BLaER1 (cell line): ENCODE data around the gene CACTIN.
"Not testable (repeated sequence)": the region's sequence is repeated elsewhere in the genome, so short reads cannot be mapped to it uniquely, and the experiment has no call there.

ENCODE experiments used
- H3K27ac ChIP-seq: shearing (Covaris generic); formaldehyde crosslinking; 2 replicates; pipeline ENCODE4 v1.8.1; 2022
- H3K27me3 ChIP-seq: shearing (Covaris generic); formaldehyde crosslinking; 2 replicates; pipeline ENCODE4 v1.8.1; 2022
- H3K36me3 ChIP-seq: shearing (Covaris generic); formaldehyde crosslinking; 2 replicates; pipeline ENCODE4 v1.8.1; 2022
- H3K4me1 ChIP-seq: shearing (Covaris generic); formaldehyde crosslinking; 2 replicates; pipeline ENCODE4 v1.8.1; 2022
- H3K4me2 ChIP-seq: shearing (Covaris generic); formaldehyde crosslinking; 2 replicates; pipeline ENCODE4 v1.8.1; 2022
- H3K4me3 ChIP-seq: shearing (Covaris generic); formaldehyde crosslinking; 2 replicates; pipeline ENCODE4 v1.8.1; 2022
- H3K9ac ChIP-seq: shearing (Covaris generic); formaldehyde crosslinking; 2 replicates; pipeline ENCODE4 v1.8.1; 2022
- H3K9me3 ChIP-seq: shearing (Covaris generic); formaldehyde crosslinking; 2 replicates; pipeline ENCODE4 v1.8.1; 2022
- H4K20me1 ChIP-seq: shearing (Covaris generic); formaldehyde crosslinking; 2 replicates; pipeline ENCODE4 v1.8.1; 2022
- Cebpa-rat ChIP-seq: shearing (Covaris generic); IDR thresholded peaks from 2 replicates; pipeline ENCODE4 v1.8.1; 2022

CACTIN gene

GRCh38 chr19:3572855-3573161 lies 53.8 kb downstream of the CACTIN start, which contains the start of gene HMG20B:
TSS of gene HMG20B (plus strand) at chr19:3572944. CDS start at chr19:3573310, 366 bp downstream.
- Histone ChIP-seq H3K27ac (peak within 1 kb of the TSS; percentile 85), H4K20me1 (peaks cover 34% of the 10 kb centered on the region), H3K9me3 (no peaks in the 10 kb centered on the region), H3K4me1 (peaks cover 15% of the 10 kb centered on the region), H3K9ac (peak within 1 kb of the TSS; percentile 93), H3K4me3 (peak within 1 kb of the TSS; percentile 98), H3K27me3 (no peaks in the 10 kb centered on the region), H3K4me2 (peak within 1 kb of the TSS; percentile 94), H3K36me3 (peaks cover 27% of the 10 kb centered on the region)
- no peak for TF ChIP-seq Cebpa-rat

DNA sequence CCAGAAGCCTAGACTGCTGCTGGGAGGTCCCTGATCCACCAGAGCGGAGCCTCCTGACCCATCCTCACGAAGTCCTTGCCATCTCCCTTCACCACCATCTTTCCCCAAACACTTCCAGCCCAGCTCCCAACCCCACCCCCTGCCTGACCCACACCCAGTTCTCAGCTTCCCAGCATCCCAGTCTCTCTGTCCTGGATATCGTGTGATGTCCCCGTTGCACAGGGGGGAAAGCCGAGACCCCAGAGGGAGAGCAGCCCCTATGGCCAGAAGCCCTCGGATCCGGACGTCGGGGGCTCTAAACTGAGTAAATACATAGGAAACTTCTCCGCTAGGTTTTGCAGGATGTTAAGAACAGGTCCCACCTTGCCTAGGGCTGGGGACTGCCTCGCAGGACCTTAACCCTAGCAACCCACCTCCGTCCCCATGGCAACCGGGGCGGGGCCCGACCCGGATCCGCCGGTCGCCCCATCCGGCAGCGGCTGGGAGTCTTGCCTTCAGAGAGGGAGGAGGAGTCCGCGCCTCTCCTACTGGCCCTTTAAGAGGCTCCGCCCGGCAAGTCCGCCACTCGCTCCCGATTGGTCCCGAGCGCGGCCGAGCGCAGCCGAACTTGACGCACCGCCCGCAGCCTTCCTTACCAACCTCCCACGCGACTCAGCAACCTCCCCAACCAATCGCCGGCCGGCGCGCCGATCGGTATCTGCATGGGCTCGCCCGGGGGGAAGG lies 54.3 kb downstream of the CACTIN start:
- Histone ChIP-seq H3K36me3 (peaks cover 26% of the 10 kb centered on the region), H3K4me3 (peak overlapping the region; percentile 65), H3K27ac (0 out of 2 replicates have a peak overlapping the region, but pooled peaks have one; percentile 14), H3K9ac (peak overlapping the region; percentile 46; the same call in 1 of the 2 replicates), H3K27me3 (no peaks in the 10 kb centered on the region), H3K4me1 (peaks cover 15% of the 10 kb centered on the region), H3K9me3 (no peaks in the 10 kb centered on the region), H4K20me1 (peaks cover 34% of the 10 kb centered on the region), H3K4me2 (peak overlapping the region; percentile 94)
- TF ChIP-seq Cebpa-rat = no peak

GRCh38 chr19:3570606-3571011 lies 56.0 kb downstream of the CACTIN start:
- Histone ChIP-seq H3K27ac (no peak overlapping the region), H3K4me1 (peaks cover 9% of the 10 kb centered on the region), H3K9ac (no peak overlapping the region), H3K4me3 (no peak overlapping the region), H3K9me3 (no peaks in the 10 kb centered on the region), H3K4me2 (no peak overlapping the region), H3K36me3 (peaks cover 13% of the 10 kb centered on the region), H4K20me1 (peaks cover 23% of the 10 kb centered on the region), H3K27me3 (no peaks in the 10 kb centered on the region)
- TF ChIP-seq Cebpa-rat = no peak

DNA sequence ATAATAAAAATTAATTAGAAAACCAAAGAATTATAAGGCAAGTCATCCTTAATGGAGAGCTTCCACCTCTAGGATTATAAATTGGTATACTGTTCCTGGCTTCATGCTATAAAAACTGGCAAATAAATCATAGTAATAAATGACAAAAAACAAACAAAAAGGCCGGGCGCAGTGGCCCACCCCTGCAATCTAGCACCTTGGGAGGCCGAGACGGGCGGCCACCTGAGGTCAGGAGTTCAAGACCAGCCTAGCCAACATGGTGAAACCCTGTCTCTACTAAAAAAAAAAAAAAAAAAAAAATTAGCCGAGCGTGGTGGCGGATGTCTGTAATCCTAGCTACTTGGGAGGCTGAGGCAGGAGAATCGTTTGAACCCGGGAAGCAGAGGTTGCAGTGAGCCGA lies 56.5 kb downstream of the CACTIN start:
- H3K4me2 ChIP-seq, H3K27ac ChIP-seq, H3K9me3 ChIP-seq, H3K36me3 ChIP-seq, H3K27me3 ChIP-seq, H3K4me3 ChIP-seq, H3K9ac ChIP-seq, H3K4me1 ChIP-seq: not testable (repeated sequence)
- H4K20me1 ChIP-seq = peaks cover 18% of the 10 kb centered on the region

DNA sequence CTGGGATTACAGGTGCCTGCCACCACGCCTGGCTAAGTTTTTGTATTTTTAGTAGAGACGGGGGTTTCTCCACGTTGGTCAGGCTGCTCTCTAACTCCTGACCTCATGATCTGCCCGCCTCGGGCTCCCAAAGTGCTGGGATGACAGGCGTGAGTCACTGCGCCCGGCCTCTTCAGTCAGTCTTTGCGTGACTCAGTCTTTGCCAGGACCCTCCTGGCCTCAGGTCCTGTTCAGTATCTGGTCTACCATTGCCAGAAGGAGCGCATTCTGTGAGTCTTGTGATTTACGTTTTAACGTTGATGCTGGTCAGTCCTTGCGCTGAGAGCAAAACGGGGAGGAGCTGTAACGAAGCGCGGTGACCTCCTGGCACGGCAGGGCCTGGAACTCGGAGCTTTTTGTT lies 61.5 kb downstream of the CACTIN start:
- TF ChIP-seq Cebpa-rat = no peak
- H3K4me2 ChIP-seq = no peak overlapping the region
- no peak overlapping the region for H3K4me3 ChIP-seq

DNA sequence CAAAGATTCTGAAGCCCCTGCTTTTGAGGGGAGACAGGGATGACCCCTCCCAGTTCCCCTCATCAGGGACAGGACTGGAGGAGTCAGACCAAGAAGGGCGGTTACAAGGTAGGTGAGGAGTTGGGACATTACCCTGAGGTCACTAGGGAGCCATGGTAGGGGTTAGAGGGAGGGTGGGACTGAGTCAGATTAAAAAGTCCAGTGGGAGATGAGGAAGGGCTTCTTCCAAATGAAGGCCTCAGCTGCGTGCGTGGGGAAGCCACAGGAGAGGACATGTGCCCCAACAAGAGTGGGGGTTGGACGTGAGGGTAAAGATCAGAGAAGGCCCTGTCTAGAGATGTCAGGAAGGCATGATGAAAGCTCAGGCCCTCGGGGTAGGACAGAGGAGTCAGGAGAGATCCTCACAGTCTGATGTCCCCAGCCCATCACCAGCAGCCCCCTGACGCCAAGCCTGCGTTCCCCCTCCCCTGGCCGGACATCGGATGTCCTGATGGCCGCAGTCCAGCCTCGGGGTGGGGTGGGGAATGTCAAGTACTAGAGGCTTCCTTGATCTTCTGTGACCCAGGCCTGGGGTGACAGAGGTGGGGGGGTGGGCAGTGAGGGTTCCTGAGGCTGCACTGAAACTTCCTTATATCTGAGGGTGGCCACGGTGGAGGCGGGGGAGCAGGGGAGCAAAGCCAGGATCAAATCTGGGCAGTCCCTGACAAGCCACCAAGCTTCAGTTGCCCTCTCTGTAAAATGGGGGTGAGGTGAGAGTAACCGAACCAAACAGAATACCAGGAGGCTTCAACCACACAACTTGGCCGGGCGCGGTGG lies 62.7 kb downstream of the CACTIN start:
- H3K9ac ChIP-seq = no peak overlapping the region
- no peak overlapping the region for H3K4me3 ChIP-seq
- no peak overlapping the region for H3K27ac ChIP-seq
- no peak overlapping the region for H3K4me2 ChIP-seq
- no peaks in the 10 kb centered on the region for H4K20me1 ChIP-seq
- no peaks in the 10 kb centered on the region for H3K9me3 ChIP-seq
- no peaks in the 10 kb centered on the region for H3K36me3 ChIP-seq
- TF ChIP-seq Cebpa-rat = no peak
- H3K27me3 ChIP-seq = no peaks in the 10 kb centered on the region
- peaks cover 26% of the 10 kb centered on the region for H3K4me1 ChIP-seq

More for the DNA sequence above, 61.5 kb downstream of the CACTIN start:
- H3K36me3 ChIP-seq = no peaks in the 10 kb centered on the region
- H3K27me3 ChIP-seq = no peaks in the 10 kb centered on the region
- H4K20me1 ChIP-seq = no peaks in the 10 kb centered on the region
- no peaks in the 10 kb centered on the region for H3K9me3 ChIP-seq
- H3K9ac ChIP-seq = no peak overlapping the region
- H3K27ac ChIP-seq = no peak overlapping the region
- H3K4me1 ChIP-seq = peaks cover 14% of the 10 kb centered on the region
